Measurements from ENCODE around the gene KRT16. TPM values are rescaled to one million over a fixed set of nuclear protein-coding genes. Genes with fewer than 3 reads are reported as not detected.
A peak's percentile ranks its signal among the peaks of the same experiment; 100 is the strongest.
"Not testable (repeated sequence)": the region's sequence is repeated elsewhere in the genome, so short reads cannot be mapped to it uniquely, and the experiment has no call there.

The KRT16 gene
- total RNA-seq, 1 donor, result not detected

DNA sequence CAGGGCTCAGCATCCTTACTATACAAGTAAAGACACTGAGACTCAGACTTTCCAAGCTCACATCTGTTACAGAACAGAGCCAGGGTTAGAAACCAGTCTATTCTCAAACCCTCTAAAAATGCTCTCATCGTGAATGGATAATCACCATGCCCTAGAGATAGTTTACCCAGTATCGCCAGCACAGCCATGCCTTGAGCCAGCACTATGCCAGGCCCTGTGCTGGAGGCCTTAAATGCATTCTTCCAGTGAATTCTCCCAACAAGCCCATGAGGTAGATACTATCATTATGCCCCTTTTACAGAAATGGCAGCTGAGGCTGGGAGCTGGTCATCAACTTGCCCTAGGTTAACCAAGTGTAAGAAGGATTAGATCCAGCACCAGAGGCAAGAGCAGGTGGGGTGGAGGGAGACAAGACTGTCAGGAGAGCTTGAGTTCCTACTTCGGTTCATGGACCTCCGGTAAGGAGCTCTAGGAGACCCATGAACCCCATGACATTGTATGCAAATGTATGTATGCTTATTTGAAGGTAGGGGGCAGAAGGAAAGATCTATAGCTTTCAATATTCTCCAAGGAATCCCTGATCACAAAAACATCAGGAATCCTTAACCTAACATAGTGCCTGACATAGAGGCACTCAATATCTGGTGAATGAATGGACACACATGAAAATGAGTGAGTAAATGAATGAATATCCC is 31.1 kb downstream of the KRT16 start:
- TF ChIP-seq, protein P1, sequence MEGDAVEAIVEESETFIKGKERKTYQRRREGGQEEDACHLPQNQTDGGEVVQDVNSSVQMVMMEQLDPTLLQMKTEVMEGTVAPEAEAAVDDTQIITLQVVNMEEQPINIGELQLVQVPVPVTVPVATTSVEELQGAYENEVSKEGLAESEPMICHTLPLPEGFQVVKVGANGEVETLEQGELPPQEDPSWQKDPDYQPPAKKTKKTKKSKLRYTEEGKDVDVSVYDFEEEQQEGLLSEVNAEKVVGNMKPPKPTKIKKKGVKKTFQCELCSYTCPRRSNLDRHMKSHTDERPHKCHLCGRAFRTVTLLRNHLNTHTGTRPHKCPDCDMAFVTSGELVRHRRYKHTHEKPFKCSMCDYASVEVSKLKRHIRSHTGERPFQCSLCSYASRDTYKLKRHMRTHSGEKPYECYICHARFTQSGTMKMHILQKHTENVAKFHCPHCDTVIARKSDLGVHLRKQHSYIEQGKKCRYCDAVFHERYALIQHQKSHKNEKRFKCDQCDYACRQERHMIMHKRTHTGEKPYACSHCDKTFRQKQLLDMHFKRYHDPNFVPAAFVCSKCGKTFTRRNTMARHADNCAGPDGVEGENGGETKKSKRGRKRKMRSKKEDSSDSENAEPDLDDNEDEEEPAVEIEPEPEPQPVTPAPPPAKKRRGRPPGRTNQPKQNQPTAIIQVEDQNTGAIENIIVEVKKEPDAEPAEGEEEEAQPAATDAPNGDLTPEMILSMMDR (IDR thresholded peaks at IDR 0.05; ENCODE audit: insufficient read depth, low read depth, low read length), result no peak
- no peak overlapping the region for H3K4me3 ChIP-seq (ENCODE audit: low read depth, low read length)
- no peak for DNase-seq (ENCODE audit: low read depth)

DNA sequence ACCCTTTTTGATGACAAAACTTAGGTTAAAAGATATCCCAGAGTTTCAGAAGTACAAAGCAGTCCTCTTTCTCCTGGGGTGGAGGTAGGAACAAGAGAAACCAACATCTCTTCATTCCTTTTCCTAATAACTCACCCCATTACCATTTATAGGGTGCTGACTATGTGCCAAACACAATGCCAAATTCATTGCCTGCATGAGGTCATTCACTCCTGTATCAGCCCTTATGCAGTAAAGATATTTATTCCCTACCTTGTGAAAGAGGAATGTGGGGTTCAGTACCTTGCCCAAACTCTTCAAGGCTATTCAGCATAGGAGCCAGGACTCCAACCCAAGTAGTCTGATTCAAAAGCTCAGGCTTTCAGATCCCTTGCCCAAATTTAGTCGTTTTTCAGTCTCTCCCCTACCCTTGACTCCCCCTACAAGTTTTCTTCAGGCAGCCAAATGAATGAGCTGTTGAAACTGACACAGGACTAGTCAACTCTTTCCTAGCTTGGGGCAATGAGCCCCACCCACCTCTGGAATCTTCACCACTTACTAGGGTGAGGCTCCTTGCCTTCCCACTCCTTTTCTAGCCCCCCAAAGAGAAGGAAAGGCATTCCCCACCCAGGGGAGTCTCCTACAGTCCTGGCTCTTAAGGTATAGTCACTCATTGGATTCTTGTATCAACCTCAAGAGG is 31.7 kb downstream of the KRT16 start:
- DNase-seq (ENCODE audit: low read depth), result no peak
- TF ChIP-seq, protein P1 (IDR thresholded peaks at IDR 0.05; ENCODE audit: insufficient read depth, low read depth, low read length), result no peak
- H3K4me3 ChIP-seq (ENCODE audit: low read depth, low read length), result no peak overlapping the region

DNA sequence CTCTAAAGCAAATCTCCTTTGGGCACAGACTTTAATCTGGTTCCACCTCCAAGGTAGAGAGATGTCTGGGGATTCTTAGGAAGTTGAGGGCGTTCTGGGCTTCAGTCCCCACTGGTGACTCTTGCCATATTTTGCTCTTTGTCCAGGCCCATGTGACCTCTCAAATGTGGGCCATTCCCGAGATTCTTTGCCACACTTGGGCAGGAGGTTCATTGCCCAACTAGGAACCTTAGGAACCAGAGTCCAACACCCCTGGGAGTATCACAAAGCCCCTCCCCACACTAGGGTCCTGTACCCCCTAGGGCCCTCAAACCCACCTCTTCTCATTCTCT is 32.4 kb downstream of the KRT16 start:
- TF ChIP-seq, protein P1 (IDR thresholded peaks at IDR 0.05; ENCODE audit: insufficient read depth, low read depth, low read length), result no peak
- no peak overlapping the region for H3K4me3 ChIP-seq (ENCODE audit: low read depth, low read length)
- DNase-seq (ENCODE audit: low read depth), result no peak

DNA sequence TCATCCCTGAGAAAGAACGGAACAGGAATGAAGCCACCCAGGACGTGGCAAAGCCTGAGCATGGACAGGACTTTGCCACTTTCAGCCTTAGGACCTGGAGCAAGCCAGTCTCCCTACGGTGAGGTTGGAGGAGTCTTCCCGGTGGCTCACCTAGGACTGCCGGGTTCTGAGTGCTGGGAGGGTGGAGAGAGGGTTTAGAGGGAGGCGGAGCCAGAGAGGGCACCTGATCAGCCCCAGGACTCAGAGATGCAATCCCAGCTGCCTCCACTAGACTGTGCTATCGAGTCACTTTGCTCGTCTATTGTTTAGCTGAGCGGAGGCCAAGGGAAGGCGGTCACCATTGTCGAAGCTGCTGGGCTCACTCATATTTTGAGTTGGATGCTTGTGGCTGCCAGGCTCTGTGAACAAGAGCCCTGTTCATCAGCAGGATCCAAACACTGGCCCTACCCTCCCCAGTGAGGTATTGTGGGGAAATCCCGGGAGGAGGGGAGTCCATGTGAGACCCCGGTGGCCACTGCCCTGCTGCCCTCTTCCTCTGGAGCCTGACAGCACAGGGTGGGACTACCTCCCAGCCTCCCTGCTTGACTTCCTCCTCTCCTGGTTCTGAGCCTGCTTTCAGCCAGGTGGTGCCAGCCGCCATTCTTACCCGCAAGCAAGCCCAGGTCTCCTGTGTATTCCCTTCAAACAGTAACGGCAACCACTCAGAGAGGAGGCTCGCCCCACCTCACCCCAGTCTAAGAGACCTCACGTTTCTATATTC is 32.9 kb downstream of the KRT16 start:
- no peak overlapping the region for H3K4me3 ChIP-seq (ENCODE audit: low read depth, low read length)

DNA sequence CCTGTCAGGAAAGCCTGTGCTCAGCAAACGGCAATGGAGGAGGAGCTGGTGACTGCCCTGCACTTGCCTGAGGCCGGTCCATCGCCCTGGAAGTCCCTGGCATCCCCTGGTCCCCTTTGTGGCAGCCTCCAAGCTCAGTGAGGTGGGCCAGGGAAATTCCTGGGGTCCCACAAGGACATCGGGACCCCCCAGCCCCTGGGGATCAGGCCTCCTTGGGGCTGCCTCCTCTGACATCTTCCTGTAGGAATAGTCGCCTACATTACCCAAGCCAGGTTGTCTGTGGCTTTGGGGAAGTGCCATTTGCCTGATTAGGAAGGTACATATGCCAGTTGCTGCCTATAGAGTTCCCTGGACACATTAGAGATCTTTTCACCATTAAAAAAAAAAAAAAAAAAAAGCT is 33.6 kb downstream of the KRT16 start:
- no peak overlapping the region for H3K4me3 ChIP-seq (ENCODE audit: low read depth, low read length)
- DNase-seq (ENCODE audit: low read depth), result no peak
- TF ChIP-seq, protein P1 (IDR thresholded peaks at IDR 0.05; ENCODE audit: insufficient read depth, low read depth, low read length), result no peak

More for the DNA sequence above, 32.9 kb downstream of the KRT16 start:
- peak; percentile 62 for DNase-seq (ENCODE audit: low read depth)
- TF ChIP-seq, protein P1 (IDR thresholded peaks at IDR 0.05; ENCODE audit: insufficient read depth, low read depth, low read length), result peak; percentile 87

DNA sequence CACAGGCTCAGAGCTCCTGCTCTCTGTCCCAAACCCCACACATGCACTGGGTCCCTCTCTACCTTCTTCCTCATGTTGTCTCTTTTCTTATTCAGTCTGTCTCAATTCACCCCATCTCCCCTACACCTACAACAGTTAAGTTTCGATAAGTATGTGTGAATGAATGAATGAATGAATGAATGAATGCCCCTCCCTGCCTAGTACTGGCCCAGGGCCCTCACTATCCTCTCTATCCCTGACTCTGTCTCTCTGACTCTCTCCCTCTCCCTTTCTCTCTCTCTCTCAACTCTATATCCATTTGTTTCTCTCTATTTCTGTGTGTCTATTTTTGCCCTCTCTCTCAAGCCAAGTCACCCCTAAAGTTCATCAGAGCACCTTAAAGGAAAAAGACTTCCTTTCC is 34.0 kb downstream of the KRT16 start:
- TF ChIP-seq, protein P1 (IDR thresholded peaks at IDR 0.05; ENCODE audit: insufficient read depth, low read depth, low read length), result no peak
- H3K4me3 ChIP-seq (ENCODE audit: low read depth, low read length), result no peak overlapping the region
- no peak for DNase-seq (ENCODE audit: low read depth)

DNA sequence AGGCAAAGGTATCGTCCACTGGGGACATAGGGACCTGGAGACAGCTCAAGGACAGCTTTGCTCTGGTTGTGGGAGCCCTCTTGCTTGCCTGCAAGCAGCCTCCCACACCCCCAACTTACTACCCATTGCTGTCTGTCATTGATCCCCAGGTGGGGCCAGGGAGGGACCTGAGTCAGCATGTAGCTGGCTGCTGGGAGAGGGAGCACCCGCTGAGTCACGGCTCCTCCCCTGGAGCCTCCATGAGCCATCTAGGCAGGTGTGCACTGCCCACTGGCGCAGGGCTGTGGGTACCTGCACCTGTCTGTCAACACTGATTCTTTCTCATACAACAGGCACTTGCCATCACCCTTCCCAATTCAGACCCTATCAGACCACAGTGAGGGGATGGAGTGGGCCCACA is 35.8 kb downstream of the KRT16 start:
- DNase-seq (ENCODE audit: low read depth); H3K4me3 ChIP-seq (ENCODE audit: low read depth, low read length): not testable (repeated sequence)

Data from fibroblast of villous mesenchyme (primary cell).